OCI-LY7 (cell line): ENCODE measurements around the gene MLX. TPM values are rescaled to one million over a fixed set of nuclear protein-coding genes. Genes with fewer than 3 reads are reported as not detected.

Experiments
- BruUV-seq: library from RNA; stranded (reverse); fragments of 400-500 nt; replicated peaks from 2 replicates; lab custom pipeline; 2021; lab: Mats Ljungman, UMichigan
- CTCF ChIA-PET: fragments of 300-600 bp; sonication (Branson Sonifier 250); formaldehyde crosslinking; loops from one replicate; lab custom pipeline; 2022; ENCODE audit warnings: antibody characterized with exemption; ENCODE audit not compliant: unreplicated experiment; lab: Charles Lee
- POLR2A ChIA-PET: fragments of 300-600 bp; sonication (Branson Sonifier 250); formaldehyde crosslinking; loops from one replicate; lab custom pipeline; 2022; ENCODE audit warnings: antibody characterized with exemption; lab: Charles Lee
- DNase-seq: peaks from one replicate; pipeline ENCODE4 v3.0.0-alpha.2; 2015; ENCODE audit warnings: low spot score
- H2AFZ ChIP-seq: fragments of 200-600 bp; sonication (generic), shearing (Covaris generic); 2 replicates; pipeline ENCODE4 v1.6.1; 2014; ENCODE audit warnings: mild to moderate bottlenecking, antibody characterized with exemption, low read length, moderate library complexity
- H3K27ac ChIP-seq: fragments of 200-600 bp; sonication (generic); 2 replicates; pipeline ENCODE4 v1.5.1; 2014; ENCODE audit warnings: mixed run types, low read depth, mild to moderate bottlenecking, moderate library complexity, low read length, inconsistent platforms; ENCODE audit not compliant: poor library complexity, severe bottlenecking
- H3K36me3 ChIP-seq: fragments of 200-600 bp; sonication (generic); 2 replicates; pipeline ENCODE4 v1.6.1; 2014; ENCODE audit warnings: mild to moderate bottlenecking, antibody characterized with exemption, low read length, moderate library complexity, mixed read lengths; ENCODE audit not compliant: insufficient read depth
- H3K4me1 ChIP-seq: fragments of 200-600 bp; sonication (generic); 2 replicates; pipeline ENCODE4 v1.5.1; 2014; ENCODE audit warnings: mild to moderate bottlenecking, low read length; ENCODE audit not compliant: insufficient read depth, poor library complexity, severe bottlenecking
- H3K4me2 ChIP-seq: fragments of 200-600 bp; sonication (generic); 2 replicates; pipeline ENCODE4 v1.6.1; 2014; ENCODE audit warnings: mild to moderate bottlenecking, low read length
- H3K4me3 ChIP-seq: fragments of 200-600 bp; sonication (generic); 2 replicates; pipeline ENCODE4 v1.5.1; 2014; ENCODE audit warnings: mild to moderate bottlenecking, low read depth, low read length; ENCODE audit not compliant: poor library complexity, severe bottlenecking
- H3K79me2 ChIP-seq: fragments of 200-600 bp; sonication (generic); 2 replicates; pipeline ENCODE4 v1.6.1; 2016; ENCODE audit warnings: low read depth, mild to moderate bottlenecking, low read length, moderate library complexity, mixed read lengths; ENCODE audit not compliant: insufficient read depth
- H3K9me2 ChIP-seq: fragments of 200-600 bp; sonication (generic); 2 replicates; pipeline ENCODE4 v1.6.1; 2016; ENCODE audit warnings: mild to moderate bottlenecking, low read length, mixed read lengths; ENCODE audit not compliant: insufficient read depth
- H3K9me3 ChIP-seq: fragments of 200-600 bp; sonication (generic); 2 replicates; pipeline ENCODE4 v1.6.1; 2014; ENCODE audit warnings: mild to moderate bottlenecking, mixed run types, low read length, mixed read lengths
- H4K20me1 ChIP-seq: fragments of 200-600 bp; sonication (generic); 2 replicates; pipeline ENCODE4 v1.6.1; 2014; ENCODE audit warnings: mild to moderate bottlenecking, antibody characterized with exemption, low read length, moderate library complexity, mixed read lengths; ENCODE audit not compliant: insufficient read depth
- CTCF ChIP-seq: fragments of 200-600 bp; sonication (generic); conservative IDR thresholded peaks from 2 replicates; pipeline ENCODE4 v1.5.1; 2014; ENCODE audit warnings: mild to moderate bottlenecking, antibody characterized with exemption, low read length, moderate library complexity, mixed read lengths
- EZH2phosphoT487 ChIP-seq: fragments of 200-600 bp; sonication (generic); IDR thresholded peaks from 2 replicates; pipeline ENCODE4 v1.6.1; 2018; ENCODE audit warnings: low read depth, borderline replicate concordance, mild to moderate bottlenecking, mixed run types, antibody characterized with exemption, low read length, moderate library complexity, mixed read lengths
- intact Hi-C: fragments of 100-400 bp; cut with micrococcal nuclease; formaldehyde crosslinking; loops from one replicate; pipeline ENCODE4 v1.10.0; 2022; ENCODE audit not compliant: unreplicated experiment
- total RNA-seq, 2 experiments: library from RNA; depleted of rRNA in 1 of 2; stranded (reverse); fragments of >200 nt in 1 of 2; shearing (Covaris generic) in 1 of 2; gene quantifications; 2 replicates each; pipeline ENCODE4 v1.2.3, GENCODE V29; 2014 to 2022

Gene MLX
- total RNA-seq, 2 experiments from 2014 or later, result 33.6 to 51.2 TPM

- Histone ChIP-seq H3K4me3 (no peak overlapping the region), H3K27ac (no peak overlapping the region), H3K9me3 (no peaks in the 10 kb centered on the region), H3K79me2 (no peaks in the 10 kb centered on the region), H3K4me1 (peaks cover 8% of the 10 kb centered on the region), H3K9me2 (no peaks in the 10 kb centered on the region), H2AFZ (no peak overlapping the region), H3K4me2 (no peak overlapping the region), H4K20me1 (no peaks in the 10 kb centered on the region), H3K36me3 (peaks cover 7% of the 10 kb centered on the region; the same call in 1 of the 2 replicates)
- no peak for DNase-seq
- TF ChIP-seq CTCF (no peak), EZH2phosphoT487 (no peak)
- intact Hi-C loops, result no loop called here
- CTCF ChIA-PET, result no interaction called here
- BruUV-seq, result no TSS peak
- POLR2A ChIA-PET, result no interaction called here
Observed at GRCh38 chr17:42547001-42547461, 19.9 kb upstream of the MLX start.

GRCh38 chr17:42547698-42548069 lies 19.2 kb upstream of the MLX start:
- Histone ChIP-seq H4K20me1 (no peaks in the 10 kb centered on the region), H3K4me2 (peak overlapping the region; percentile 57), H3K9me2 (no peaks in the 10 kb centered on the region), H2AFZ (no peak overlapping the region), H3K4me3 (peak overlapping the region; percentile 48), H3K4me1 (peaks cover 8% of the 10 kb centered on the region), H3K27ac (no peak overlapping the region), H3K9me3 (no peaks in the 10 kb centered on the region), H3K79me2 (no peaks in the 10 kb centered on the region), H3K36me3 (peaks cover 7% of the 10 kb centered on the region; the same call in 1 of the 2 replicates)
- ChIA-PET POLR2A (no interaction called here), CTCF (interaction anchor here (0.6 to 1.0 kb wide), 2 partner anchors 20 to 318 kb away, joined by 3 read pairs; no protein-coding TSS in a partner anchor)
- BruUV-seq, result no TSS peak
- intact Hi-C loops, result loop anchor here (2.0 kb wide), 1 partner anchor 29 kb away; the partner anchor contains the start of gene PSMC3IP
- no peak for DNase-seq
- TF ChIP-seq CTCF (no peak), EZH2phosphoT487 (no peak)
